H1 (cell line): ENCODE results near the gene ACOD1. TPM values are rescaled to one million over a fixed set of nuclear protein-coding genes. Genes with fewer than 3 reads are reported as not detected.
A peak's percentile ranks its signal among the peaks of the same experiment; 100 is the strongest.

ENCODE experiments used
- CTCF ChIA-PET: fragments of 300-600 bp; sonication (Branson Sonifier 250); formaldehyde crosslinking; loops from one replicate; lab custom pipeline; 2021; ENCODE audit not compliant: partially characterized antibody; lab: Charles Lee
- POLR2A ChIA-PET: fragments of 300-600 bp; sonication (Branson Sonifier 250); formaldehyde crosslinking; loops from one replicate; lab custom pipeline; 2021; ENCODE audit warnings: inconsistent platforms; ENCODE audit not compliant: partially characterized antibody; lab: Charles Lee
- DNase-seq, 2 experiments: peaks; one replicate each; pipeline versions ENCODE4 v3.0.0 to v3.0.0-alpha.2; 2010 to 2022; ENCODE audit warnings: low spot score in 2 of 2, low read depth in 1 of 2, mixed read lengths in 1 of 2
- FAIRE-seq: peaks from 2 replicates; lab custom pipeline; 2011; peaks lifted over from hg19 to GRCh38; lab: Jason Lieb, UNC
- H2AFZ ChIP-seq: 2 replicates; pipeline ENCODE4 v1.8.1; 2012; ENCODE audit warnings: low read length, inconsistent platforms
- H2AK5ac ChIP-seq: 2 replicates; pipeline ENCODE4 v1.6.1; 2013; ENCODE audit warnings: low read depth, low read length
- H2BK120ac ChIP-seq: replicated peaks from 2 replicates; pipeline ENCODE3; 2013; ENCODE audit warnings: low read depth, low read length, inconsistent platforms
- H2BK12ac ChIP-seq: 2 replicates; pipeline ENCODE4 v1.6.1; 2013; ENCODE audit warnings: low read depth, low read length
- H2BK15ac ChIP-seq: 2 replicates; pipeline ENCODE4 v1.6.1; 2013; ENCODE audit warnings: low read length
- H2BK20ac ChIP-seq: 2 replicates; pipeline ENCODE4 v1.6.1; 2013; ENCODE audit warnings: low read length
- H2BK5ac ChIP-seq: 2 replicates; pipeline ENCODE4 v1.6.1; 2013; ENCODE audit warnings: low read depth, low read length
- H3K14ac ChIP-seq: 2 replicates; pipeline ENCODE4 v1.6.1; 2013; ENCODE audit warnings: inconsistent platforms; ENCODE audit not compliant: insufficient read length
- H3K18ac ChIP-seq: 2 replicates; pipeline ENCODE4 v1.6.1; 2013; ENCODE audit warnings: low read length; ENCODE audit errors: extremely low read depth
- H3K23ac ChIP-seq: 2 replicates; pipeline ENCODE4 v1.6.1; 2013; ENCODE audit warnings: inconsistent platforms; ENCODE audit not compliant: insufficient read length
- H3K23me2 ChIP-seq: 2 replicates; pipeline ENCODE4 v1.6.1; 2013; ENCODE audit warnings: low read depth, low read length
- H3K27ac ChIP-seq: 2 replicates; pipeline ENCODE4 v1.6.1; 2011; ENCODE audit warnings: low read depth, low read length, inconsistent platforms
- H3K27me3 ChIP-seq, 4 experiments: replicated peaks in 1 of 4; 1 replicate in 1 of 4; 2 replicates in 3 of 4; pipeline versions ENCODE4 v1.6.1 to v1.8.1; 2011 to 2013; ENCODE audit warnings: low read length in 3 of 4, mild to moderate bottlenecking in 3 of 4, inconsistent platforms in 2 of 4, mixed read lengths in 2 of 4, moderate library complexity in 1 of 4; ENCODE audit not compliant: control insufficient read depth in 3 of 4, insufficient read depth in 3 of 4; ENCODE audit errors: extremely low read depth in 1 of 4
- H3K36me3 ChIP-seq, 4 experiments: 2 replicates each; pipeline versions ENCODE4 v1.6.1 to v1.8.1; 2011 to 2013; ENCODE audit warnings: mild to moderate bottlenecking in 4 of 4, low read length in 3 of 4, moderate library complexity in 2 of 4, control low read depth in 1 of 4, inconsistent platforms in 1 of 4; ENCODE audit not compliant: insufficient read depth in 4 of 4, control insufficient read depth in 2 of 4
- H3K4ac ChIP-seq: replicated peaks from 2 replicates; pipeline ENCODE3; 2013; ENCODE audit warnings: low read length, low read depth, mixed read lengths, inconsistent platforms; ENCODE audit not compliant: insufficient read length
- H3K4me1 ChIP-seq, 4 experiments: replicated peaks in 1 of 4; 1 replicate in 1 of 4; 2 replicates in 3 of 4; pipeline versions ENCODE4 v1.6.1 to v1.8.1; 2011 to 2013; ENCODE audit warnings: low read length in 3 of 4, inconsistent platforms in 2 of 4, mixed read lengths in 1 of 4; ENCODE audit not compliant: insufficient read depth in 4 of 4, control insufficient read depth in 3 of 4
- H3K4me2 ChIP-seq, 2 experiments: 2 replicates each; pipeline versions ENCODE4 v1.6.1 to v1.8.1; 2011 to 2013; ENCODE audit warnings: low read depth in 2 of 2, low read length in 2 of 2, control low read depth in 1 of 2, inconsistent platforms in 1 of 2, mild to moderate bottlenecking in 1 of 2; ENCODE audit not compliant: insufficient read depth in 1 of 2
- H3K4me3 ChIP-seq, 4 experiments: fragments of 200-600, 300-600 bp in 1 of 4; sonication (generic), shearing (Covaris generic), sonication (Bioruptor Twin) in 1 of 4; 2 replicates each; pipeline versions ENCODE4 v1.5.1 to v1.8.1; 2011 to 2016; ENCODE audit warnings: low read length in 4 of 4, low read depth in 3 of 4, control low read depth in 2 of 4, inconsistent platforms in 2 of 4, mild to moderate bottlenecking in 2 of 4, mixed read lengths in 1 of 4, moderate library complexity in 1 of 4; ENCODE audit not compliant: insufficient read depth in 2 of 4; ENCODE audit errors: extremely low read depth in 1 of 4
- H3K56ac ChIP-seq: replicated peaks from 2 replicates; pipeline ENCODE3; 2013; ENCODE audit warnings: low read depth, mild to moderate bottlenecking, mixed read lengths, low read length, inconsistent platforms; ENCODE audit not compliant: insufficient read length
- H3K79me1 ChIP-seq: 2 replicates; pipeline ENCODE4 v1.6.1; 2013; ENCODE audit warnings: low read depth, low read length, control low read depth
- H3K79me2 ChIP-seq, 2 experiments: 2 replicates each; pipeline versions ENCODE4 v1.6.1 to v1.8.1; 2012 to 2013; ENCODE audit warnings: low read length in 2 of 2, mild to moderate bottlenecking in 2 of 2, inconsistent platforms in 1 of 2; ENCODE audit not compliant: insufficient read depth in 2 of 2, control insufficient read depth in 1 of 2
- H3K9ac ChIP-seq, 4 experiments: replicated peaks in 1 of 4; 1 replicate in 1 of 4; 2 replicates in 3 of 4; pipeline versions ENCODE4 v1.6.1 to v1.8.1; 2011 to 2013; ENCODE audit warnings: low read depth in 3 of 4, low read length in 3 of 4, control low read depth in 2 of 4, mild to moderate bottlenecking in 2 of 4, moderate library complexity in 2 of 4, inconsistent platforms in 1 of 4; ENCODE audit errors: extremely low read depth in 1 of 4
- H3K9me3 ChIP-seq, 2 experiments: 2 replicates each; pipeline versions ENCODE4 v1.6.1 to v1.8.1; 2012 to 2013; ENCODE audit warnings: mild to moderate bottlenecking in 2 of 2, moderate library complexity in 2 of 2, control low read depth in 1 of 2, inconsistent platforms in 1 of 2, low read depth in 1 of 2, low read length in 1 of 2, mixed read lengths in 1 of 2; ENCODE audit not compliant: insufficient read depth in 2 of 2
- H4K20me1 ChIP-seq, 2 experiments: replicated peaks in 1 of 2; 2 replicates each; pipeline versions ENCODE3 to v1.8.1; 2011 to 2013; ENCODE audit warnings: inconsistent platforms in 2 of 2, low read length in 2 of 2, mild to moderate bottlenecking in 1 of 2; ENCODE audit not compliant: insufficient read depth in 2 of 2, control insufficient read depth in 1 of 2
- H4K5ac ChIP-seq: 2 replicates; pipeline ENCODE4 v1.6.1; 2013; ENCODE audit warnings: low read length, low read depth, mixed read lengths, inconsistent platforms; ENCODE audit not compliant: insufficient read length
- H4K8ac ChIP-seq: 2 replicates; pipeline ENCODE4 v1.8.0; 2013; ENCODE audit warnings: mild to moderate bottlenecking, moderate library complexity, low read length, inconsistent platforms; ENCODE audit not compliant: insufficient read depth; ENCODE audit errors: extremely low read depth
- H4K91ac ChIP-seq: replicated peaks from 2 replicates; pipeline ENCODE3; 2013; ENCODE audit warnings: low read length, mixed read lengths, inconsistent platforms; ENCODE audit not compliant: insufficient read length
- JUND ChIP-seq: IDR thresholded peaks from 2 replicates; pipeline ENCODE4 v1.6.1; 2011; ENCODE audit warnings: mild to moderate bottlenecking, improper control_type of control experiment, low read length
- RAD21 ChIP-seq, 2 experiments: IDR thresholded peaks in 1 of 2; conservative IDR thresholded peaks in 1 of 2; 2 replicates each; pipeline ENCODE4 v1.6.1; 2011; ENCODE audit warnings: low read depth in 2 of 2, low read length in 2 of 2, improper control_type of control experiment in 1 of 2, inconsistent platforms in 1 of 2, mild to moderate bottlenecking in 1 of 2, moderate library complexity in 1 of 2
- WGBS, 2 experiments: shearing (Covaris generic) in 1 of 2; methylation state at CpG; one replicate each; pipeline versions ENCODE4 v1.1.6 to v1.1.7; 2013 to 2015; ENCODE audit warnings: low lambda C conversion rate in 2 of 2, mixed read lengths in 2 of 2, inconsistent platforms in 1 of 2, low coverage in 1 of 2, missing lambda C conversion rate in 1 of 2; ENCODE audit not compliant: insufficient replicate concordance in 2 of 2, insufficient coverage in 1 of 2, insufficient read length in 1 of 2; ENCODE audit errors: extremely low coverage in 1 of 2, missing lambda C conversion rate in 1 of 2; 5-methylcytosine and 5-hydroxymethylcytosine counted together
- polyA plus RNA-seq, 7 experiments: library from polyadenylated mRNA; depleted of rRNA in 3 of 7; stranded (reverse) in 5 of 7; unstranded in 2 of 7; fragments of >200 nt in 5 of 7; fragments of 200-250 nt in 2 of 7; gene quantifications; 1 replicate in 5 of 7; 2 replicates in 1 of 7; 4 replicates in 1 of 7; pipeline versions ENCODE4 v1.2.1 to v1.2.3, GENCODE V29; 2011 to 2013; ENCODE audit warnings: missing spikeins in 2 of 7, mixed read lengths in 2 of 7
- total RNA-seq: library from RNA; stranded (reverse); fragmentation: NEBNext Ultra II Directional; extraction: Animal tissue kit (Norgen Biotek cat#: 25700); gene quantifications from 2 replicates; pipeline ENCODE4 v1.2.1, GENCODE V29; 2021
- TF ChIP-seq, protein P1 (sequence below), 3 experiments: IDR thresholded peaks; 1 replicate in 2 of 3; 2 replicates in 1 of 3; pipeline versions ENCODE4 v1.5.1 to v1.6.1; 2011; ENCODE audit warnings: low read length in 3 of 3, mild to moderate bottlenecking in 3 of 3, inconsistent platforms in 2 of 3, low read depth in 1 of 3, moderate library complexity in 1 of 3; ENCODE audit not compliant: insufficient read depth in 1 of 3; ENCODE audit errors: control extremely low read depth in 1 of 3

The ACOD1 gene
- total and polyA plus RNA-seq, 2 of the 8 experiments (the other 6 are each of a cell fraction or from before 2014, with no cell fraction given) = not detected

DNA sequence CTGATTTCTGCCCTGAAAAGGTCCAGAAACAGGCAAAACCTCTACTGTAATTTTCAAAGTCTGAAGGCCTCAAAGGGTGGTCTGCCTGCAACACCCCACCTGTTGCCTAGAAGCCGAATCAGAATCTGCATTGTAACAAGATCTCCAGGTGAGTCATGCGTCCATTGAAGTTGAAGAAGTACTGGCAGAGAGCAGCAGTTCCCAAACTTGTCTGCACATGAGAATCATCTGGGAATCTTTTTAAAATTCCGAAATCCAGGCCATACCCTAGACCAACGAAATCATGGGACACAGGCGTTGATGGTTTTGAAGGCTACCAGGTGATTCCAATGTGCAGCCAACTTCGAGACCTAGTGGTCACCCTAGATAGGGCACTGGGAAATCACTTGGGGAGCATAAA, 27.6 kb downstream of the ACOD1 start:
- ChIA-PET POLR2A (no interaction called here), CTCF (interaction anchor here (1.0 to 2.0 kb wide), 4 partner anchors 8 to 1298 kb away, joined by 3 to 8 read pairs (median 5); no protein-coding TSS in a partner anchor)
- H2BK5ac ChIP-seq = no peak overlapping the region
- no peak overlapping the region for H4K91ac ChIP-seq
- no peaks in the 10 kb centered on the region for H3K27me3 ChIP-seq
- H3K9me3 ChIP-seq = no peaks in the 10 kb centered on the region
- H3K79me1 ChIP-seq = no peaks in the 10 kb centered on the region
- no peak overlapping the region for H4K5ac ChIP-seq
- no peak overlapping the region for H3K4me3 ChIP-seq
- no peaks in the 10 kb centered on the region; a peak in 1 of 8 replicates for H3K36me3 ChIP-seq
- H2BK20ac ChIP-seq = no peak overlapping the region
- H3K23me2 ChIP-seq = no peaks in the 10 kb centered on the region
- no peak overlapping the region for H3K9ac ChIP-seq
- no peak overlapping the region for H4K8ac ChIP-seq
- H3K4me2 ChIP-seq = no peak overlapping the region
- H2AK5ac ChIP-seq = no peak overlapping the region
- H3K23ac ChIP-seq = no peak overlapping the region
- no peaks in the 10 kb centered on the region for H4K20me1 ChIP-seq
- H2AFZ ChIP-seq = 0 out of 2 replicates have a peak overlapping the region, but pooled peaks have one; percentile 70
- H3K56ac ChIP-seq = no peak overlapping the region
- H2BK15ac ChIP-seq = no peak overlapping the region
- 94% methylated on average over 6 of the region's 6 CpGs; no CpG with 5 or more reads in 1 of the 2 experiments for WGBS, 2 experiments
- FAIRE-seq = no peak
- TF ChIP-seq, protein P1, sequence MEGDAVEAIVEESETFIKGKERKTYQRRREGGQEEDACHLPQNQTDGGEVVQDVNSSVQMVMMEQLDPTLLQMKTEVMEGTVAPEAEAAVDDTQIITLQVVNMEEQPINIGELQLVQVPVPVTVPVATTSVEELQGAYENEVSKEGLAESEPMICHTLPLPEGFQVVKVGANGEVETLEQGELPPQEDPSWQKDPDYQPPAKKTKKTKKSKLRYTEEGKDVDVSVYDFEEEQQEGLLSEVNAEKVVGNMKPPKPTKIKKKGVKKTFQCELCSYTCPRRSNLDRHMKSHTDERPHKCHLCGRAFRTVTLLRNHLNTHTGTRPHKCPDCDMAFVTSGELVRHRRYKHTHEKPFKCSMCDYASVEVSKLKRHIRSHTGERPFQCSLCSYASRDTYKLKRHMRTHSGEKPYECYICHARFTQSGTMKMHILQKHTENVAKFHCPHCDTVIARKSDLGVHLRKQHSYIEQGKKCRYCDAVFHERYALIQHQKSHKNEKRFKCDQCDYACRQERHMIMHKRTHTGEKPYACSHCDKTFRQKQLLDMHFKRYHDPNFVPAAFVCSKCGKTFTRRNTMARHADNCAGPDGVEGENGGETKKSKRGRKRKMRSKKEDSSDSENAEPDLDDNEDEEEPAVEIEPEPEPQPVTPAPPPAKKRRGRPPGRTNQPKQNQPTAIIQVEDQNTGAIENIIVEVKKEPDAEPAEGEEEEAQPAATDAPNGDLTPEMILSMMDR (IDR thresholded peaks at IDR 0.05; ENCODE audit: control extremely low read depth in 1 of 3, insufficient read depth in 1 of 3, low read depth in 1 of 3, low read length in 3 of 3) = no peak
- TF ChIP-seq JUND = 0 out of 2 replicates have a peak, but pooled peaks have one; percentile 56
- TF ChIP-seq RAD21 (IDR thresholded peaks at IDR 0.05 in 1 of 2, conservative IDR thresholded peaks at IDR 0.05 in 1 of 2; ENCODE audit: low read depth in 2 of 2, low read length in 2 of 2) = no peak
- TF ChIP-seq, all 59 proteins: peak for 1
- Histone ChIP-seq H3K14ac (no peak overlapping the region), H3K27ac (no peak overlapping the region), H3K18ac (no peak overlapping the region), H3K4ac (no peak overlapping the region), H3K4me1 (0 out of 7 replicates have a peak, but pooled peaks cover 0 to 2% (median 0%) of the 10 kb centered on the region in 4 experiments), H2BK12ac (no peak overlapping the region), H2BK120ac (no peak overlapping the region), H3K79me2 (no peaks in the 10 kb centered on the region)
- DNase-seq = no peak
